Astrocyte (in vitro differentiated cells and primary cell): ENCODE measurements around the gene FAU.

ENCODE experiments used
- EZH2 ChIP-seq: IDR thresholded peaks from 2 replicates; pipeline ENCODE4 v1.6.1; 2012; ENCODE audit warnings: mild to moderate bottlenecking, low read length, inconsistent platforms; ENCODE audit not compliant: insufficient read depth
- TF ChIP-seq, protein P1 (sequence below): IDR thresholded peaks from 2 replicates; pipeline ENCODE4 v1.5.1; 2011; ENCODE audit warnings: low read depth, mild to moderate bottlenecking, inconsistent platforms, low read length, moderate library complexity; ENCODE audit not compliant: insufficient read depth

DNA sequence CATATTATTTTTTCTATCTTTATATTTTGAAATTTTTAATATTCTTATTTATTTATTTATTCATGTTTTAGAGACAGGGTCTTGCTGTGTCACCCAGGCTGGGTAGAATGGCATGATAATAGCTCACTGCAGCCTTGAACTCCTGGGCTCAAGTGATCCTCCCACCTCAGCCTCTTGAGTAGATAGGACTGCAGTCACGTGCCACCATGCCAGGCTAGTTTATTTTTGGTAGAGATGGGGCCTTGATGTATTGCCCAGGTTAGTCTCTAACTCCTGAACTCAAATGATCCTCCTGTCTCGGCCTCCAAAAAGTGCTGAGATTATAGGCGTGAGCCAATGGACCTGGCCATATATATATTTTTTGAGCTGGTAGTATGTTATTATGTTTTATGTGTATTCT, 45.7 kb upstream of the FAU start:
- TF ChIP-seq, protein P1, sequence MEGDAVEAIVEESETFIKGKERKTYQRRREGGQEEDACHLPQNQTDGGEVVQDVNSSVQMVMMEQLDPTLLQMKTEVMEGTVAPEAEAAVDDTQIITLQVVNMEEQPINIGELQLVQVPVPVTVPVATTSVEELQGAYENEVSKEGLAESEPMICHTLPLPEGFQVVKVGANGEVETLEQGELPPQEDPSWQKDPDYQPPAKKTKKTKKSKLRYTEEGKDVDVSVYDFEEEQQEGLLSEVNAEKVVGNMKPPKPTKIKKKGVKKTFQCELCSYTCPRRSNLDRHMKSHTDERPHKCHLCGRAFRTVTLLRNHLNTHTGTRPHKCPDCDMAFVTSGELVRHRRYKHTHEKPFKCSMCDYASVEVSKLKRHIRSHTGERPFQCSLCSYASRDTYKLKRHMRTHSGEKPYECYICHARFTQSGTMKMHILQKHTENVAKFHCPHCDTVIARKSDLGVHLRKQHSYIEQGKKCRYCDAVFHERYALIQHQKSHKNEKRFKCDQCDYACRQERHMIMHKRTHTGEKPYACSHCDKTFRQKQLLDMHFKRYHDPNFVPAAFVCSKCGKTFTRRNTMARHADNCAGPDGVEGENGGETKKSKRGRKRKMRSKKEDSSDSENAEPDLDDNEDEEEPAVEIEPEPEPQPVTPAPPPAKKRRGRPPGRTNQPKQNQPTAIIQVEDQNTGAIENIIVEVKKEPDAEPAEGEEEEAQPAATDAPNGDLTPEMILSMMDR, result no peak
- no peak for TF ChIP-seq EZH2
